Caco-2 (cell line): ENCODE measurements around the gene EXOC8. TPM values are rescaled to one million over a fixed set of nuclear protein-coding genes. Genes with fewer than 3 reads are reported as not detected.
"Not testable (repeated sequence)": the region's sequence is repeated elsewhere in the genome, so short reads cannot be mapped to it uniquely, and the experiment has no call there.

ENCODE experiments used
- BruUV-seq: library from RNA; stranded (reverse); fragments of 400-500 nt; replicated peaks from 2 replicates; lab custom pipeline; 2021; lab: Mats Ljungman, UMichigan
- CTCF ChIA-PET: fragments of 300-600 bp; sonication (Branson Sonifier 250); formaldehyde crosslinking; loops from one replicate; lab custom pipeline; 2022; ENCODE audit warnings: antibody characterized with exemption; lab: Charles Lee
- POLR2A ChIA-PET: fragments of 300-600 bp; sonication (Branson Sonifier 250); formaldehyde crosslinking; loops from one replicate; lab custom pipeline; 2022; ENCODE audit warnings: antibody characterized with exemption; lab: Charles Lee
- DNase-seq, 2 experiments: peaks; one replicate each; pipeline versions ENCODE4 v3.0.0 to v3.0.0-alpha.2; 2020 to 2022
- H3K27me3 ChIP-seq: replicated peaks from 2 replicates; pipeline ENCODE4 v1.6.0; 2011; ENCODE audit warnings: low read length; ENCODE audit not compliant: control insufficient read depth, insufficient read depth
- H3K36me3 ChIP-seq: 2 replicates; pipeline ENCODE4 v1.5.1; 2011; ENCODE audit warnings: low read length; ENCODE audit not compliant: control insufficient read depth, insufficient read depth
- H3K4me1 ChIP-seq: fragments of 250-450 bp; sonication (Bioruptor Pico); 2 replicates; pipeline ENCODE4 v1.5.1; 2020; ENCODE audit warnings: mild to moderate bottlenecking
- H3K4me3 ChIP-seq: 2 replicates; pipeline ENCODE4 v1.5.1; 2011; ENCODE audit warnings: low read depth, mild to moderate bottlenecking, control low read depth, low read length
- H3K9me3 ChIP-seq: fragments of 250-450 bp; sonication (Bioruptor Pico); 2 replicates; pipeline ENCODE4 v1.5.1; 2020; ENCODE audit warnings: mild to moderate bottlenecking, moderate library complexity
- H3K27ac Mint-ChIP-seq: one replicate; pipeline ENCODE4 v1.8.0; 2022; ENCODE audit warnings: mixed read lengths; ENCODE audit not compliant: unreplicated experiment
- H3K27me3 Mint-ChIP-seq: one replicate; pipeline ENCODE4 v1.8.0; 2022; ENCODE audit warnings: mixed read lengths; ENCODE audit not compliant: insufficient read depth, unreplicated experiment
- H3K36me3 Mint-ChIP-seq: one replicate; pipeline ENCODE4 v1.8.0; 2022; ENCODE audit warnings: mild to moderate bottlenecking, mixed read lengths; ENCODE audit not compliant: insufficient read depth, unreplicated experiment
- H3K4me1 Mint-ChIP-seq: one replicate; pipeline ENCODE4 v1.8.0; 2022; ENCODE audit warnings: low read depth, mixed read lengths; ENCODE audit not compliant: unreplicated experiment
- H3K4me3 Mint-ChIP-seq: one replicate; pipeline ENCODE4 v1.8.0; 2022; ENCODE audit warnings: mild to moderate bottlenecking, moderate library complexity, mixed read lengths; ENCODE audit not compliant: unreplicated experiment
- H3K9me3 Mint-ChIP-seq: one replicate; pipeline ENCODE4 v1.8.0; 2022; ENCODE audit warnings: mixed read lengths; ENCODE audit not compliant: unreplicated experiment
- intact Hi-C: fragments of 100-400 bp; cut with micrococcal nuclease; formaldehyde crosslinking; loops from one replicate; pipeline ENCODE4 v1.10.0; 2022; ENCODE audit not compliant: unreplicated experiment
- total RNA-seq: library from RNA; stranded (reverse); gene quantifications from 2 replicates; pipeline ENCODE4 v1.2.3, GENCODE V29; 2022
- TF ChIP-seq, protein P1 (sequence below), 2 experiments: fragments of 200-600 bp in 1 of 2; IDR thresholded peaks; 1 replicate in 1 of 2; 2 replicates in 1 of 2; pipeline versions ENCODE4 v1.5.1 to v1.8.0; 2011 to 2022; ENCODE audit warnings: antibody characterized with exemption in 1 of 2, control low read depth in 1 of 2, inconsistent platforms in 1 of 2, low read depth in 1 of 2, low read length in 1 of 2, mild to moderate bottlenecking in 1 of 2, moderate library complexity in 1 of 2; ENCODE audit not compliant: insufficient read depth in 1 of 2, severe bottlenecking in 1 of 2, unreplicated experiment in 1 of 2

EXOC8 gene
- total RNA-seq, 1 experiment from 2014 or later = 18.3 TPM

DNA sequence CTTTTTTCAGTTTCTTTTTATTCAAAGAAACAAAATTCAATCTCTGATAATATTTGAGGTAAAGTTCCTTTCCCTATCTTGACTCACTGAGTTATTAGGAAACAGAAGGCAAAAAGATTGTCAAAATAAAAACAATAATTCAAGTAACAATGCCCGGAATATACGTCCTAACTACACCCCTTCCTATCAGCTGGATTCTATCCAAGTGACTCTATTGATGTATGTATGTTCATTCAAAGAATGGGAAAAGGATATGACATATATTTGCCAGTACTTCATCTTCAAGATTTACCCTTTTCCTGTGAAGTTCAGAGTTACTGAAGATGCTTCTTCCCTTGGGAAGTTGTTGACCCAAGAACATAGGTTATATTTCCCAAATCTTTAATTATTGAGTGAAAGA, 14.2 kb upstream of the EXOC8 start:
- ChIA-PET CTCF (no interaction called here), POLR2A (no interaction called here)
- Mint-ChIP-seq H3K9me3 (no peaks in the 10 kb centered on the region), H3K4me3 (no peak overlapping the region), H3K4me1 (no peaks in the 10 kb centered on the region), H3K27ac (no peak overlapping the region), H3K27me3 (no peaks in the 10 kb centered on the region), H3K36me3 (peaks cover 55% of the 10 kb centered on the region)
- BruUV-seq = no TSS peak
- Histone ChIP-seq H3K4me1 (no peaks in the 10 kb centered on the region), H3K9me3 (no peaks in the 10 kb centered on the region), H3K36me3 (peaks cover 2% of the 10 kb centered on the region), H3K4me3 (no peak overlapping the region), H3K27me3 (no peaks in the 10 kb centered on the region)
- TF ChIP-seq, protein P1, sequence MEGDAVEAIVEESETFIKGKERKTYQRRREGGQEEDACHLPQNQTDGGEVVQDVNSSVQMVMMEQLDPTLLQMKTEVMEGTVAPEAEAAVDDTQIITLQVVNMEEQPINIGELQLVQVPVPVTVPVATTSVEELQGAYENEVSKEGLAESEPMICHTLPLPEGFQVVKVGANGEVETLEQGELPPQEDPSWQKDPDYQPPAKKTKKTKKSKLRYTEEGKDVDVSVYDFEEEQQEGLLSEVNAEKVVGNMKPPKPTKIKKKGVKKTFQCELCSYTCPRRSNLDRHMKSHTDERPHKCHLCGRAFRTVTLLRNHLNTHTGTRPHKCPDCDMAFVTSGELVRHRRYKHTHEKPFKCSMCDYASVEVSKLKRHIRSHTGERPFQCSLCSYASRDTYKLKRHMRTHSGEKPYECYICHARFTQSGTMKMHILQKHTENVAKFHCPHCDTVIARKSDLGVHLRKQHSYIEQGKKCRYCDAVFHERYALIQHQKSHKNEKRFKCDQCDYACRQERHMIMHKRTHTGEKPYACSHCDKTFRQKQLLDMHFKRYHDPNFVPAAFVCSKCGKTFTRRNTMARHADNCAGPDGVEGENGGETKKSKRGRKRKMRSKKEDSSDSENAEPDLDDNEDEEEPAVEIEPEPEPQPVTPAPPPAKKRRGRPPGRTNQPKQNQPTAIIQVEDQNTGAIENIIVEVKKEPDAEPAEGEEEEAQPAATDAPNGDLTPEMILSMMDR (IDR thresholded peaks at IDR 0.05; ENCODE audit: insufficient read depth in 1 of 2, low read depth in 1 of 2, low read length in 1 of 2, severe bottlenecking in 1 of 2, unreplicated experiment in 1 of 2) = no peak
- intact Hi-C loops = no loop called here
- no peak for DNase-seq

DNA sequence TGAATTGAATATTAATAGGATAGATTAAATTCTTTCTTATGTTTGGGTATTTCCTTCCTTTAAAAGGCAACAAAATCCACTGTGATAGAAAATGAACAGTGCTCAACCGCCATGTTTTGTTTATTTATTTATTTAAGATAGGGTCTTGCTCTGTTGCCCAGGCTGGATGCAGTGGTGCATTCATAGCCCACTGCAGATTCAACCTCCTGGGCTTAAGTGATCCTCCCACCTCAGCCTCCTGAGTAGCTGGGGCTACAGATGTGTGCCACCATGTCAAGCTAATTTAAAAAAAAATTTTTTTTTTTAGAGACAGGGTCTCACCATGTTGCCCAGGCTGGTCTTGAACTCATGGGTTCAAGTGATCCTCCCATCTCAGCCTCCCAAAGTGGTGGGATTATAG, 11.2 kb upstream of the EXOC8 start:
- H3K9me3 ChIP-seq, H3K4me1 Mint-ChIP-seq, POLR2A ChIA-PET, DNase-seq, H3K4me3 Mint-ChIP-seq, H3K4me1 ChIP-seq, H3K9me3 Mint-ChIP-seq, CTCF ChIA-PET, intact Hi-C loops, H3K27me3 Mint-ChIP-seq, BruUV-seq, H3K4me3 ChIP-seq, H3K27ac Mint-ChIP-seq, H3K36me3 ChIP-seq, H3K27me3 ChIP-seq: not testable (repeated sequence)
- H3K36me3 Mint-ChIP-seq = peaks cover 60% of the 10 kb centered on the region

DNA sequence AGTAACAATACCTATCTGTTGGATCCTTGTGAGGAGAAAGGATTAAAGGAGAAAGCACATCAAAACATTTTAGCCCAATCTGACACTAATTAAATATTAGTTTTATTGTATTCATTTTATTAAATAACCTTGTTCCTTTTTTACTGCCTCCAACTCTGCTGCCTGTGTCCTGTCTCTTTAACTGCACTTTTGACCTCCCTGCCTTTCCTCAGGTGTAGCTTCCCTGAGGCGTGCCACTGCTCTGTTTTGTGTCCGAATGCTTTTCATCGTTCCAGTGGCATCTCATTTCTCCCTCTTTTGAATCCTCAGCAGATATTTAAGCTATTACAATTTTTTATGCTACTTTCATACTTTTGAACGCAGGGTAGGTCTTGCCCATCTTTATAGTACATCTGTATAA, 10.8 kb upstream of the EXOC8 start:
- no TSS peak for BruUV-seq
- Mint-ChIP-seq H3K27me3 (no peaks in the 10 kb centered on the region), H3K4me1 (no peaks in the 10 kb centered on the region), H3K4me3 (no peak overlapping the region), H3K36me3 (peaks cover 60% of the 10 kb centered on the region), H3K27ac (no peak overlapping the region), H3K9me3 (no peaks in the 10 kb centered on the region)
- TF ChIP-seq, protein P1 (IDR thresholded peaks at IDR 0.05; ENCODE audit: insufficient read depth in 1 of 2, low read depth in 1 of 2, low read length in 1 of 2, severe bottlenecking in 1 of 2, unreplicated experiment in 1 of 2) = no peak
- Histone ChIP-seq H3K36me3 (peaks cover 2% of the 10 kb centered on the region), H3K27me3 (no peaks in the 10 kb centered on the region), H3K9me3 (no peaks in the 10 kb centered on the region), H3K4me3 (no peak overlapping the region), H3K4me1 (no peaks in the 10 kb centered on the region)
- POLR2A ChIA-PET = no interaction called here
- DNase-seq = no peak
- CTCF ChIA-PET = no interaction called here
- intact Hi-C loops = no loop called here

DNA sequence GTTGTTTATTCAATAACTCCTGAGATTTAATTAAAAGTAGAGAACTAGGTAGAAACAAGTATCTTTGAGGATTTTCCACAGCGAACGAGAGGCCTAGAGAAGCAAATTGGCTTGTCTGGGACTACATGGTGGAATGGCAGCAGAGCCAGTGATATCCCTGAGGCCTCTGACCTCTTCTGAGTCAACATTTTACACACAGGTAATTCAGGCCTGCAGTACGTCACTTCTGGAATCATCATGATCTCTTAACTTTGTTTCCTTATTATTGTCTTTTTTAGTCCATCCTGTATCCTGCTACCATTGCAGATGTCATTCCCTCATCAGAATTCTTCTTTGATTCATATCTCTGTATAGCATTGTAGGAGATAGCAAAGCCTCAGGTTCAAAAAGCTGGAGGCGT, 10.3 kb upstream of the EXOC8 start:
- Mint-ChIP-seq H3K4me1 (no peaks in the 10 kb centered on the region), H3K9me3 (no peaks in the 10 kb centered on the region), H3K36me3 (peaks cover 62% of the 10 kb centered on the region), H3K27ac (no peak overlapping the region), H3K4me3 (no peak overlapping the region), H3K27me3 (no peaks in the 10 kb centered on the region)
- TF ChIP-seq, protein P1 (IDR thresholded peaks at IDR 0.05; ENCODE audit: insufficient read depth in 1 of 2, low read depth in 1 of 2, low read length in 1 of 2, severe bottlenecking in 1 of 2, unreplicated experiment in 1 of 2) = no peak
- intact Hi-C loops = no loop called here
- Histone ChIP-seq H3K9me3 (no peaks in the 10 kb centered on the region), H3K36me3 (peaks cover 2% of the 10 kb centered on the region), H3K4me1 (no peaks in the 10 kb centered on the region), H3K4me3 (no peak overlapping the region), H3K27me3 (no peaks in the 10 kb centered on the region)
- ChIA-PET POLR2A (no interaction called here), CTCF (interaction anchor here (1.0 kb wide), 1 partner anchor 255 kb away, joined by 7 read pairs; no protein-coding TSS in a partner anchor)
- BruUV-seq = no TSS peak
- DNase-seq = no peak
